ENCODE measurements around the gene RAB3GAP2.
A peak's percentile ranks its signal among the peaks of the same experiment; 100 is the strongest.
"Not testable (repeated sequence)": the region's sequence is repeated elsewhere in the genome, so short reads cannot be mapped to it uniquely, and the experiment has no call there.

The RAB3GAP2 gene

DNA sequence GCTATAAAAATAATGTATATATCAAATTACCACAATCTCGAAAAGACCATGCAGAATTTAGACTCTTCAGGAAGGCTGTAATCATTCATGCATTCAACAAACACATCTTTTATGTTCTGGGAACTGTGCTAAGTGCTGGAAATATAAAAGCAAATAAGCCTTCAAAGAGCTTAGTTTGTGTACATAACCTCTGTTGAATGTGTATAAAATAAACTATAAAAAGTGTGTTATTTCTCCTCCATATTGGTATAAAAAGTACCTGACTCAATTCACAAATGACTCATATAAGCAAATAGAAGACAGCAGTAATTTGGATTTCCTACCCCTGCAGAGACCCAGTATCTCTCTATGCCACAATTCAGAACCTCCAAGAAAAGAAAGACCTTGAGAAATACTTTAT, 36.8 kb downstream of the RAB3GAP2 start:
- DNase-seq, result no peak

DNA sequence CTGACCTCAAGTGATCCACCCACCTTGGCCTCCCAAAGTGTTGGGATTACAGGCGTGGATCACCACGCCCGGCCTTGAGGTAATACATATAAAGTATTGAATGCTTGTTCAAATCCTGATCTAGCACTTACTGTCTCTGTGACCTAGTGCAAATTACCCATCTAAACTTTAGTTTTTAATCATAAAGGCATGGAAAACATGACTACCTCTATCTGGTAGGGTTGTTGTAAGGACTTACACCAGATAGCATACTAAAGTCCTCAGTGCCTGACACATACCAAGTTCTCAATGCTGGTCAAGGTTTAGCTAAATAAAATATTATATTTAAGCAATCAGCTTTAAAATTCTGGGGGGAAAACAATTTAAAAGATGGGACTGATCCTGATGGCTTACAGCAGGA, 38.3 kb downstream of the RAB3GAP2 start:
- no peak for DNase-seq

DNA sequence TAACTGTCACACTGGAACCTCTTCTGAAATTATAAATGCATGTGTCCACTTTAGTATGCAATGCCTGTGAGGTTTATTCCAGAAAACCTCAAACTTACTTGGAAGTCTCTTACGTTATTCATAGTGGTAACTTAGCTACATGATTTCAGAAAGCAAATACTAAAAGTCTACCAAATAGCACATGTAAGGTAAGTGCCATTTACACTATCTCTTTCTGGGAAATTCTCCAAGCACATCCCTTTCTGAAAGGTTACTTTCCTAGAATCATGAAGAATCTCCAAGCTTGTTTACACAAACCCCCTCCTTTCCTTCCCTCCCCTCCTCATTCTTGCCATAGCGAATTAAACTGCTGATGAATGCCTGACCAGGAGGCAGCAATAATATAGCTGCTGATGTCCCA, 42.5 kb downstream of the RAB3GAP2 start:
- no peak for DNase-seq

DNA sequence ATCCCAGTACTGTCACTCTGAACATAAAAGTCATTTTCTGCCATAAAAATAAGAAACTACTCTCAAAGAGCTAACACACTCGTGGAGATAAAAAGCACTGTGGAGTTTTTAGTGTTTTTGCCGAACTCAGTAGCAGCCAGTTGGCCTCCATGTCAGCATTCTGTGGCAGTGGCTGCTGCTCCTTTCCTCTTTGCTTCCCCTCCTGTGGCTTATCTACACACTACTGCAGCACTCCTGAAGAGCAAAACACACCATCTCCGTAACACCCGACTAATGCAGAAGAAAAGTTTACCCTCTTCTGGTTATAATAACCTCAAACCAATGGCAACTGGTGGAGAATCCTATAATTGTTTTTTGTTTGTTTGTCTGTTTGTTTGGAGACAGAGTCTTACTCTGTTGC, 44.9 kb downstream of the RAB3GAP2 start:
- DNase-seq, result no peak

DNA sequence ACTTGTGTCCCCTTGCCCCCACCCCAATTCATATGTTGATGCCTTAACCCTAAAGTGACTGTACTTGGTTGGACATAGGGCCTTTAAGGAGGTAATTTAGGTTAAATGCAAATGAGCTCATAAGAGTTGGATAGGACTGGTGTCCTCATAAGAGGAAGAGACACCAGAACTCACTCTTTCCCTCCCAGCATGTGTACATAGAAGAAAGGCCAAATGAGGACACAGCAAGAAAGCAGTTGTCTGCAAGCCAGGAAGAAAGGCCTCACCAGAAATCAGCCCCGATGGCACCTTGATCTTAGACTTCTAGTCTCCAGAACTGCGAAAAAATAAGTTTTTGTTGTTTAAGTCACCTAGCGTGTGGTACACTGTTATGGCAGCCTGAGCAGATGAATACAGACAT, 45.5 kb downstream of the RAB3GAP2 start:
- no peak for DNase-seq

DNA sequence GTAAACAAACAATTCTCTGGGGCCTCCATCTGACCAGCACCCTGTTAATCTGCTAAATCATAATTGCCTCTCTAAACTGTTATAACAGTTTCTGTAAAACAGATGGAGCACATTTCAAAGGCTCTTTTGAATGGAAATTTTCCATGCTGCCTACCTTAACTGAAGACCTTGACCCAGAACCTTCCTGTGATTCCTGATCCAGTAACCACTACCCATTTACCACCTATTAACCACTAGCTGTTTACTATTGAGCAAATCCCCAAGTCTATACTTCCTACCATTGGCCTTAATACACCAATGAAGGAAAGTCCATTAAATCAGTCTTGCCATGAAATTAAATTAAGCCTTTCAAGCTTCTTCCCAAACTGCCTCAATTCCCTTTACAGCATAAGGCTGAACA, 46.3 kb downstream of the RAB3GAP2 start:
- no peak for DNase-seq

DNA sequence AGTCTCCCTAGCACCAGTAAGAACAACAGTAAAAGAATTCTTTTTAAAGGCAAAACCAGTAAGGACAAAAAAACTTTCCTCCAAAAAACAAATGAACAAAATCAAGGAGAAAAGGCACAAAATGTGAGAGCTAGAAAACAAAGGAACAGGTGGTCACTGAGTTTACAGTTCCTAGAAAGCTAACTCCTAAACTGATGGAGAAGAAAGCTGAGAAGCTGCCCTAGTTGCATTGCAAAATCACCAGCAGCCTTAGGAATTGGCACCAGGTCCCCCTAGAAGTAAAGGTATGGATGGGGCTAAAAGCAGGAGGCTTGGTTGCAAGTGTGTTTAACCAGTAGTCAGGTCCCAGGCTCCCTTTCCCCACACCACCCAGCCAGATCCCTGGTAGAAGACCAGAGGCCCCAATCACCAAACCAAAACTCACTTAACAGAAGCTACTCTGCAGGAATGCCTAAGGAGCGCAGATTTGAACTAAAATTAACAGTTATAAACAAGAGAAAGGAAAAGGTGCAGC, 47.6 kb downstream of the RAB3GAP2 start:
- no peak for DNase-seq

DNA sequence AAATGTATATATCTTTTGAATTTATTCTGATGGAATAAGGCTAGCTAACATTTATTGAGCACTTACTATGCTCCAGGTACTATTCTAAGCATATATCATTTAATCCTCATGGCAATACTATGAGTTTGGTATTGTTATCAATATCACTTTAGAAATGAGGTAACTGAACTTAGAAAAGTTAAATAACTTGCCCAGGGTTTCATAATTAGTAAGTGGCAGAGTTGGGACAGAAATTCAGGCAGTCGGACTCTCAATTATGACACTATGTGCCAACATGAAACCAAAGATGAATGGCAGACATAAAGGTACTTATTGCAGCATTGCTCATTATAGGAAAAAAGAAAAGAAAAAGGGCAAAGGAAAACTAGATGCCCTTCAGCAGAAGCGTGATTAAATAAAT, 48.2 kb downstream of the RAB3GAP2 start:
- DNase-seq, result no peak

DNA sequence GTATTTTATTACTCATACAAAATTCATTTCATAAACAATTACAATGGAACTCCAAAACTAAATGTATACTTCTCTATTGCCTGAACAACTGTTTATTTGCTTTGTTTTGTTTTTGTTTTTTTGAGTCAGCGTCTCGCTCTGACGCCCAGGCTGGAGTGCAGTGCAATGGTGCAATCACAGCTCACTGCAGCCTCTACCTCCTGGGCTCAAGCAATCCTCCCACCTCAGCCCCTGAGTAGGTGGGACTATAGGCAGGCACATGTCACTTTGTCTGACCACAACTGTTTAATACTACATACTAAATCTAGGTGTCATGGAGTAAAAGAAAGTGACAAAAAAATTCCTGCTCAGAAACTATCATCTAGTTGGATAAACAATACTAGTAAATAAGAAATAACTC, 49.3 kb downstream of the RAB3GAP2 start:
- DNase-seq, result no peak

DNA sequence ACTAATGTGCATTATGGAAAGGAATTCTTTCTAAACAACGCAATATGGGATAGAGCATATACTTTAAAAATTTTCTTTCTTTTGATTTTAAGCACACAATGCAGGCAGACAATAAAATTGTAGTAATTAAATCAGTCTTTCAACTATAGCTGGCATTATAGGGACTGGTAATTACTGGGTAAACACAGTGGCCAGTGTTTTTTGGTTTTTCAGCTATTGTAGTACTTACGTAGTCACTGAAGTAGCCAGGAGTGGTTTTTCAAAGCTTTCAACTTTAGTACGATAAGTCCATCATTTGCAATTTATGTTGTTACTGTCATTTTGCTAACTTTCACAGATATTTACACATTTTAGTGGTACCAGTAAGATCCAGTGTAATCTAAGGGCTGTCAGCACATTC, 50.6 kb downstream of the RAB3GAP2 start:
- no peak for DNase-seq

DNA sequence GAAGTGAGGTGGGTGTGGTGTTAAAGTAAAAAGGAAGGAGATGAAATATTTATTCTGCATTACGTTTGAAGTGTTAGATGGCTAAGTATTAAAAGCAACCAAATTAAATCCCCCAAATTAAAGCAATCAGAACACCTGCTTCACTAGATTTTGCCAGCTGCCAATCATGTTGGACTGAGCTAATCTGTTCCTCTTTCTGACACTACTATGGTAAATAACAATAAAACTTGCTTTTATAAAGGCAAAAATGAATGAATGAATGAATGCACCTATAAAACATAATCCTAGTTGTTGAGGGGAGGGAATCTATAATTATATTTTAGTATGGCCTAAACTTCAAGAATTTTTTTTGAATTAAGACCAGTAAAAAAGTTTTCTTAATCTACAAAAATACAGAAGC, 51.0 kb downstream of the RAB3GAP2 start:
- no peak for DNase-seq

DNA sequence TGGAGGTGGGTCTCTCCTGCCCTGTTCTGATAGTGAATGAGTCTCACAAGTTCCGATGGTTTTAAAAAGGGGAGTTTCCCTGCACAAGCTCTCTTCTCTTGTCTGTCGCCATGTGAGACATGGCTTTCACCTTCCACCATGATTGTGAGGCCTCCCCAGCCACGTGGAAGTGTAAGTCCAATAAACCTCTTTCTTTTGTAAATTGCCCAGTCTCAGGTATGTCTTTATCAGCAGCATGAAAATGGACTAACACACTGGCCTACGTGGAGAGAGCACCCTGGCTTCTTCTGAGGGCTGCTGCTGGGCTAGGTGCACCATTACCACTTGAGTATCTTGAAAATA, 51.6 kb downstream of the RAB3GAP2 start:
- not testable (repeated sequence) for DNase-seq

DNA sequence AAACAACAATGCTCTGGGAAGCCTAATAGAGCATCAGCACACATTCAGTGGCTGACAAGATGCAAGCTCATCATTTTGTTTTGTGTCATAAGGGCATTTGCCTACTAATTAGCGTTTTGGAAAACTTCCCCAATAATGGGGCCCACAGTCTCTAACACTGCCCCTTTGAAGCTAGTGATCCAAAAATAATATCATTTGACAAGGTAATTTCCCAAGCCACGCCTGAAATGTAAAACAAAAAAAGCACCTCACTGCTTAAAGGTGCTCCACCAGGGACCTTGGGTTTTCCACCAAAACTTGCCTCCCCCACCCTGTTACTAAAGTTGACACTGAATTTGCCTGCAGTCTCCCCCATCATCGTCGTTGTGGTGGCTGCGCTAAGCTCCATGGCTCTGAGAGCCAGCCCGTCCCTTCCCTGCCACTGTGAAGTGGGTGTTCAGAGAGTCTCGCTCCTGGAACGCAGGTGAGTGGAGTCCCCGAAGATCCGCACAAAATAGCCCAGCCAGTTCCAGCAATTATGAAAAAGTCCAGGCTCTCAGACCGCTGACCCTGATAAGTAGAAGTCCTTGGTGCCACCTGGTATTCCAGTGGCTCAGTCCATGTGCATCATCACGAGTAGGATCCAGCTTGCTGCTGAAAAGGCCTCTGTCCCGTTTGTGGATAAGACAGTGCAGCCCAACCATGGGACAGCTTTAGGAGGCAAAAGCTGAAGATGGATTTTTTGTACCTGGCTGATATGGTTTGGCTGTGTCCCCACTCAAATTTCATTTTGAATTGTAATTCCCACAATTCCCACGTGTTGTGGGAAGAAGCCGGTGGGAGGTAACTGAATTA, 52.2 kb downstream of the RAB3GAP2 start:
- no peak for DNase-seq

DNA sequence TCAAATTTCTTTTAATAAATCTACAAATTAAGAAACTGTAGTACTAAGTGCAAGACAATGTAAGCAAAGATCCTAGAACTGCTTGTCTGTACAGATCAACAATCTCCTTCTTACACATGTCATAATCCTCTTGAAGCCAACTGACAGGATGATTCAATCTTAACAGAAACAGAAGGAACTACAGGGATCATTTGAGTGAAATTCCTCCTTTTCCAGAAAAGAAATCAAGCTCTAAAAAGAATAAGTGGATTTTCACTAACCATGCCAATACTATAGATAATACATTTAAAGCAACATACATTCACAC, 53.2 kb downstream of the RAB3GAP2 start:
- no peak for DNase-seq

DNA sequence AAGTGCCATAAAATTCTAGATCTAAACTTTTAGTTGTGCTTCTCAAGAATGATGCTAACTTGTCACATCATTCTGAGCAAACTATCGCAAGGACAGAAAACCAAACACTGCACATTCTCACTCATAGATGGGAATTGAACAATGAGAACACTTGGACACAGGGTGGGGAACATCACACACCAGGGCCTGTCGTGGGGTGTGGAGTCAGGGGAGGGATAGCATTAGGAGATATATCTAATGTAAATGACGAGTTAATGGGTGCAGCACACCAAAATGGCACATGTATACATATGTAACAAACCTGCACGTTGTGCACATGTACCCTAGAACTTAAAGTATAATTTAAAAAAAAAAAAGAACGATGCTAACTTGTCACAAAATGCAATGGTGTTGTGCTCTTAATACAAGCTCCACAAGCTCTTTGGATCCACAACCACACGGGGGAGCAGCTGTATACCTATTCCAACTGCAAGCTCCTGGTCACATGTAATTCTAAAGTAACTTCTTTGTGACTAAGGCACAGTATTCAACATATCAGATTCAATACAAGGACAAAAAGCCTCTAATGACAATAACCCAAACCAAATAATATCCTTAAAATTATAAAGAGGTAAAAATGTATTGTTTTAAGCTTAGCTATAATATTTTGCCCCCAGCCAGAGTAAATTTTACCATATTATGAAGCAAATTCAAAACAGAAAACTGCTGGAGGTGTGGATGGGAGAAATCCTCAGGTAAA, 53.7 kb downstream of the RAB3GAP2 start:
- DNase-seq, result peak; percentile 48

DNA sequence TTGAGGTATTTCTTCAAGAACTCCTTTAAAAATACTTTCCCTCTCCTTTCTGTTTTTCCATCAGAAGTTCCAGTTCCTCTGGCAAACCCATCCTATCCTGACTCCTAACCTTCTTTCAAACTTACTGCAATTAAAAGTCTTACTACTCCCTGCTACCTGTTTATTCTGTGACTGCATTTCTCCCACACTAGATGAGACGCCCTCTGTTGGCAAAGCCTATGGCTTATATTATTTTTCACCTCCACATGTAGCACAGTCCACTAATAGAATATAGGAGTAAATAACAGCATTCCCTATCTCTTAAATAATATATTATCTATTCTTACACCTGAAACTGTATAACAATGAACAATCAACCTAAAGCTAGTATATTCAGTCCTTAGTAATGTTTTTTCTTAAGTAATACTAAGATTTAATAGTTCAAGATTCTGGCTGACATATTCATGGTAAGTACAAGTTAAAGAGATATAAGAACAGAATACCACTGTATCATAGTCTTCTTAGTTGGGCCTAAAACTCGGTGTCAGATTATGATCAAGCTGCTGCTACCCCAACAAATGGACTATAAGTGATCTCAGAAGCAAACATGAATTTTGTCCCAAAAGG, 54.8 kb downstream of the RAB3GAP2 start:
- DNase-seq, result no peak

DNA sequence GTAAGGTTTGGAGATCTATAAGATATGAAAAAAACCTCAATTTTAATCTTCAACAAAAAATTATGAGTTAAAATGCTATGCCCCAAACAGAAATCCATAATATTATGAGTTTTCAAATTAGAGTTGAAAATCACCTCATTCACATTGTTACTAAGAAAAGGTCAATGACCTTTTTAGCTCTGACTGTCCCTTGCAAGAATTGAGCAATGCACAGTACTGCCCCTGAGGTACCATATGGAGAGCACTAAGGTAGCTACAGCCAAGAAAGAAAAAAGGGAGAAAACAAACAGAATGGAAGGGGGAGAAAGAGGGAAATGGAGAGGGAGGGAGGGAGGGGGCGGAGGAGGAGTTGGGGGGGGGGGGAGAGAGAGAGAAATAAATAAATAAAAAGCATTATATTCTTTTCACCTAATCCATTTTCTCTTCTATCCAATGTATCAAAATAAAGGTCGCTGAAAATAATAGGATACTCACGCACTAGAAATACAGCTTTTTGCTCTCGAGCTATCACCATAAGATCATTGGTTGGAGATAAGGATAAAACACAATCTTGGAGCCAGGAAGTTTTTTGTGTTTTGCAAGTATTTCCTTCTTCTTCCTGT, 58.8 kb downstream of the RAB3GAP2 start:
- DNase-seq, result no peak

DNA sequence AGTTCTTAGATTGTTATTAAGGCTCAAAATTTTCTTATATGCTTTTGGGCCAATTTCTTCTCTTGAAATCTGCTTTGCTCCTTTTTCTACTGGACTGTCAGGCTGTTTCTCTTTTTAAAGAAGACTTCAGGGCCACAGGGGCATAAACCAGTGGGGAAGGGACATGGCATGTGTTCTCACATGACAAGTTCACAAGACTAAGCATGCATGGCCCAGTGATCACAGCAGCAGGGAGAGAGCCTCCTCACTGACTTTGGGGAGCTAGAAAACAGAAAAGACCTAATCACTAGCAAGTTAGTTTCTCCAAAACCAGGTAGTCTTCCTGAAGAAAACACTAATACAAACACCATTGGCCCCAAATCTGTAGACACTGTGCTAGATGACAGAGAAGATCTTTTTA, 64.8 kb downstream of the RAB3GAP2 start:
- DNase-seq, result no peak

DNA sequence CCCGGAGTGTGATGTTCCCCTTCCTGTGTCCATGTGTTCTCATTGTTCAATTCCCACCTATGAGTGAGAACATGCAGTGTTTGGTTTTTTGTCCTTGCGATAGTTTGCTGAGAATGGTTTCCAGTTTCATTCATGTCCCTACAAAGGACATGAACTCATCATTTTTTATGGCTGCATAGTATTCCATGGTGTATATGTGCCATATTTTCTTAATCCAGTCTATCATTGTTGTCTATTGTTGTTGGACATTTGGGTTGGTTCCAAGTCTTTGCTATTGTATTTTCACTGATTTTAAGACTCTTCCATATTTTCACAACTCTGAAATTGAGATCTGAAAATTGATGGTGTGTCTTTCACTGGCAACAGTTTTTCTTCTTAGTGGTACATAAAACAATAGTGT, 67.5 kb downstream of the RAB3GAP2 start:
- DNase-seq, result not testable (repeated sequence)

DNA sequence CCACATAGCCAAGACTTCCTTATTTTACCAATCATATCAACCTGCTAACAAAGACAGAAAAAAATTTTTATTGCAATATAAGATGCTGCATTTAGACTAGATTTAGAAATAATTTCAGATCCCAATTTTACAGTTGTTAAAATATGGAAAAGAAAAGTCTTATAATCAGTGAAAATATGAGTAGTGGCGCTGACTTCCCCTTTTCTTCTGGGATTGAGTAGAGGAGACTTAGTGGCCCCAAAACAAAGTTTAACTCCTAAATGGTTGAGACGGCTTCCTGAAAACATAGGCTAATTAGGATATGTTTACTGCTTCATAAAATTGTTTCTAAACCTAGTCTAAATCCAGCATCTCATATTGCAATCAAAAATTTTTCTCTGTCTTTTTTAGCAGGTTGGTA, 68.4 kb downstream of the RAB3GAP2 start:
- DNase-seq, result no peak

DNA sequence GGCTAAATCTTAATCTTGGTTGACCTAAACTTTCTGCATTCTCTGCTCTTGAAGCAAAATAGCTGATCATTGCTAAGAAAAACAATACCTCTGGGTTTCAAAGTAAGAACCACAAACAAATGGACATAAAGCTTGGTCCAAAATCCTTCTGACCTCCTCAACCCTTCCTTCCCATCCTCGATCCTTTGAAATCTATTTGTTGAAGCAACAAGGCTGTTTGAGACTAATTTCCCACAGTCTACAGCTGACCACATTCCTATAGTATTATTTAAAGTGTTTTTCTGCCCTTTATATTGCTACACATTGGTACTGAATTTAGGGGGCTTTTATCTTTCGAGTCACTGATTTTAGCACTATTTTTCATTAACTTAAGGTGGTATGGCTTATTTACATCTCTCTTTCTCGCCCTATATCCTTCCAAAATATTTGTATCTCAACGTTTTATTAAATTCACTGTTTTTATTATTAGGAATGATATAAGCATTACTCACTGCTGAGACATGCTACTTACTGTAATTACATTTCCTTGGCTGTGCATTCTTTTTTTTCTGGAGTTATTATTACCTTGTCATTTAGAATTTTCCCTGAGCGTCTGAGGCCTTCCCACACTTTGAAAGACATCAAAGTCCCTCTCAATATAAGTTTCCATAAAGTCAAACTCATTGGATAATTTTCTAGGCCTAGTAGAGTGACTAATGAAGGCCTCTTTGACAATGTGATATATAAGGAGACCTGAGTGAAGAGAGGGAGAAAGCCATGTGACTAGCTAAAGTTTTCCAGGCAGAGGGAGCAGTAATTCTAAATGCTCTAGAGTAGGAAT, 73.9 kb downstream of the RAB3GAP2 start:
- DNase-seq, result no peak

DNA sequence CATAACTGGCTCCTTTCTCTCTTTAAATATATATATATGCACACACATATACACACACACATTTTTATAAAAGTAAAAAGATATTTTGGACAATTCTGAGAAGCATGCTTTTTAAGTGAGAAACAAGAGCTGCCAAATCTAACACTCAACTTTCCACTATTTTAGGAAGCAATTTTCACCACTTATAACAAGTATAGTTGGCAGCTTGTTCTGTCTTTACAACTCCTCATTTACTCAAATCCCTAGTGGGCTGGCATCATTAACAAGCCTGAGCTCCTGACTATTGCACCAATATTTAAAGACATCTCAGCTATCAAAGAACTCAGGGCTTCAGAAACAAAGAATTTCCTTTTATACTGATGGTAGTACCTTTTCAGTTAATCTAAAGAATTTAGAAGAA, 76.6 kb downstream of the RAB3GAP2 start:
- DNase-seq, result no peak

Data from NCI-H446 treated with DMSO at 0.1 percent for 48 hours (cell line).